Hematopoietic multipotent progenitor cell treated with erythropoietin and hydrocortisone succinate and interleukin-3 and kit ligand, for 17 days (in vitro differentiated cells): Measurements from ENCODE around the gene MASP1.
"Not testable (repeated sequence)": the region's sequence is repeated elsewhere in the genome, so short reads cannot be mapped to it uniquely, and the experiment has no call there.

ENCODE experiments used
- DNase-seq: peaks from one replicate; pipeline ENCODE4 v3.0.0-alpha.2; 2015; ENCODE audit warnings: low spot score

MASP1 gene

DNA sequence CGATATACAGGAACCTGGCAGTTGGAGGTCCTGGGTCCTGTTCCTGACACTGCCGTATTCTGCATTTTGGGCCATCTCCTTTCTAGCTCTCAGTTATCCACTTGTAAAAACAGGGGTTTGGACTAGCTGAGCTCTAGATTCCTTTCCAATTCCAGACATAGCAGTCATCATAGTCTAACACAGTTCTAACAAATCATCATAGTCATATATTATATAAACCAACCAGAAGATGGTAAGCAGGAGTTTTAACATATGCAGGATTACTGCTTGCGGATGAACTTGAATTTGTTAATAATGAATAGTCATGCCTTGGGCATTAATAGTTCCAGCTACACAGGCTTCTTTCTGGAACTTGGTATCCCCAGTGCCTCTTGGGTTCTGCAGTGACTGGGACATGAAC is 26.6 kb downstream of the MASP1 start:
- no peak for DNase-seq

GRCh38 chr3:187264021-187264420 is 27.5 kb downstream of the MASP1 start:
- DNase-seq = no peak

- DNase-seq = no peak
These were observed 28.3 kb downstream of the MASP1 start for GRCh38 chr3:187263270-187263669.

DNA sequence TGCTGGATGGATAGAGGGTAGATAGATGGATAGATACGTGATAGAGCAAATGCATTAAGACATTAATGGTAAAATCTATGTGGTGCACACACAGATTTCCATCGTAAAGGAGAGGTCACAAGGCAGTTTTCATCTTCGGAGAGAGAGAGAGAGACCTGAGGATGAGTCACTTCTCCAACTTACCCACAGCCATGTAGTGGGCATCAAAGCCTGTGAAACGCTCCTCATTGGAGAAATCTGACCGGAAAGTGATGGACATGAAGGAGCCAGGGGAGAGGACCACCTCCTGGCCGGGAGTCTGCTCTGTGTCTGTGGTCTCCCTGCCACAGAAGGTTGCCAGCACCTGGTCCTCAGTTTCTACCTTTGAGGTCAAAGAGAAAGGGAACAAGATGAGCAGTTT is 29.2 kb downstream of the MASP1 start:
- DNase-seq = no peak

DNA sequence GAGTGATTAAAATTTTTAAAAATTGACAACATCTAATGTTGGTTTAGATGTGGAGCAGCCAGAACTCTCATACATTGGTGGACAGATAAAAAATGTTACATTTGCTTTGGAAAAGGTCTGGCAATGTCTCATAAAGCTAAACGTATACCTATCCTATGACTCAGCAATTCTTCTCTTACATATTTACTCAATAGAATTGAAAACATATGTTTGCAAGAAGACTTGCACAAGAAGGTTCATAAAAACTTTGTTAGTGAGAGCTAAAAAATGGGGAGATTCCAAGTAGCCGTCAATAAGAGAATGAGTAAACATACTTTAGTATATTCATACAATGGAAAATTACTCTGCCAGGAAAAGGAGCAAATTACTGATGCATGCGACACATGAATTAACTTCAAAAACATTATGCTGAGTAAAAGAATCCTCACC is 30.0 kb downstream of the MASP1 start:
- no peak for DNase-seq

DNA sequence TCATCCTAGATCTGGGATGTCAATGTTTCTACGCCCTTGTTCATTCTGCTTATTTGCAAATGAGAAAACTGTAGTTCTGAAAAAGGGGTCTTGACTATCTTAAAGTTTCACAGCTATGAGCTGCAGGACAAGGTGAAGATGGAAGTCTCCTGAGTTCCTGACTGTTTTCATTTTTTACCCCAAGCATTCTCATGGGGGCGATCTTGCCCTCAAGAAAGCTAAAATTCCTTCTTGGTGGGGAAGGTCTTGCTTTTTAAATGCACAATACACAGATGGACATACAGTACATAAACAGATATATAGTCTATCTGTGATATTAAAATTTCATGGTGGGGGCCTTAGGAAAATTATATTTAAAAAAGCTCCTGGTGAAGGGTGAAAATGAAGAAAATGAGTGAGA is 32.4 kb downstream of the MASP1 start:
- DNase-seq = no peak

DNA sequence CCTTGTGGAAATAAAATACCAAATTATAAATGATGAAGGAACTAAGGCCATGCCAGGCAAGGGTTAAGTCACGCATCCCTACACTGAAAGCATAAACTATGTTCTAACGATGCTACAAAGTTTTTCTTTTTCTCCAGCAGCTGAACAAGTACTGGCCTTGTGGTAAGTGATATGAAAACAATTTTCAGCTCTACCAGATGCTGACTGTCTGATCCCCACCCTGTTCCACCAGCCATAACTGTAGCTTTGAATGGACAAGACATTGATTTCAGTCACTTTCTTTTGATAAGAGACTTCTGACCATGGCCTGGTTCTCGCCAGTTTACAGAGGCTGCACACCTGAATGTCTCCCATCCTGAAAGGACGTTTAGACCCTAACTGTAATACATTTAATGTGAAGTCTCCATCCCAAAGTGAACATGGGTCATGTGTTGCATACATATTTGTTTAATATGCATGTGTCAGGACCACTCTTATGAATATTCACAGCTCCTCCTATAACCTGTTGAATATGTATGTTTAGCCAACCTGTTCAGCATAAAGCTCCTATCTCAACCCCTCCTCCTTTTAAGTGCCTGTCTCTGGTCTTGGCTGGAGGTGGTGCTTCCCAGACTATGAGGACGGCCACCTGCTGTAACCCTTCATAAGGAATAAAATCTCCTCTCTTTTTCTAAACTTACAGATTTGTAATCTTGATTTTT is 33.4 kb downstream of the MASP1 start:
- DNase-seq = no peak

DNA sequence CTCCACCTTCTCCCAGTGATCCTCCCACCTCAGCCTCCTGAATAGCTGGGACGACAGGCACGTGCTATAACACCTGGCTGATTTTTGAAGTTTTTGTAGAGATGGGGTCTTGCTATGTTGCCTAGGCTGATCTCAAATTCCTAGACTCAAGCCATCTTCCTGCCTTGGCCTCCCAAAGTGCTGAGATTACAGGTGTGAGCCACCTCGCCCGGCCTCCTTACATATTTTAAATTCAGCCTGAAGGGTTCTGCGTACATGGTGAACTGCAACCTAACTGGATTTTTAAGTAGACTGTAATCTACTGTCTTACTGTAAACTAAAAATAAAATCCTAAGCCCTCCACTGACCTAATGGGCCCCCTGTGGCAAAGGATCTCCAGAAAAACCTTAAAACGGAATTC is 34.1 kb downstream of the MASP1 start:
- DNase-seq = no peak

DNA sequence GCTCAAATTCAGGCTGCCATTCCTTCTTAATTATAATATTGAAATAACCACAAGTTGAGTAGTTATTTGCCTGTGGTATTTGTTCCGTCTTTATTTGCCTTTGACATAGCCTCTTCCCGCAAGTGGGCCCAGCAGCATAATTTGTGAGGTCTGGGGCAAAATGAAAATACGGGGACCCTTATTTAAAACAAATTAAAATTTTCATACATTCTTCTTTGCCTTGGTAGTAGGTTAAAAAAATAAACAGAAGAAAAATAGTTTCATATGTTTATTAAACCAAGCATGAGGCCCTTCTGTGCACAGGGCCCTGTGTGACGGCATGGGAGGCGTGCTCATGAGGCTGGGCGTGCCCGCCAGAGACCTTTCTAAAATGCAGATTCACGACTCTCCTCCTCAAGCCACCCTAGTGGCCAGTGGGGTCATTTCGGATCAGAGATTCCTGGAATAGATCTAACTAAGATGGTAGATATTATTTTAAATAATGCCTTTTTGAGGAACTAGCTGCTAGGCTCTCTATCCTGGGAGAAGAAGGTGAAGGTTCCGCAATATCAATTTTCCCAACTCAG is 35.4 kb downstream of the MASP1 start:
- no peak for DNase-seq

DNA sequence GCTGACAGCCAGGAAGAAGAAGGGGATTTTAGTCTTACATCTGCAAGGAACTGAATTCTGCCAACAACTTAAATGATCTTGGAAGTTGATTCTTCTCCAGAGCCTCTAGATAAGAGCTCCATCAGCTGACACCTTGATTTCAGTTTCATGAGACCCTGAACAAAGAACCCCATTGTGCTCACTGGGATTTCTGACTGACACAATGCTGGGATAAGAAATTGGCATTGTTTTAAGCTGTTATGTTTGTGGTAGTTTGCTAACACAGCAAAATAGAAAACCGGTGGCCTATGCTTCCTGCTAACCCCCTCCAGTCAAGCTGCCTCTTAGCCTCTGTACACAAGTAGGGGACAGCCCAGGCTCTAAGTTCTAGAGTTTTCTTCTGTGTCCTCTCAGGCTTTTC is 36.2 kb downstream of the MASP1 start:
- DNase-seq = no peak

DNA sequence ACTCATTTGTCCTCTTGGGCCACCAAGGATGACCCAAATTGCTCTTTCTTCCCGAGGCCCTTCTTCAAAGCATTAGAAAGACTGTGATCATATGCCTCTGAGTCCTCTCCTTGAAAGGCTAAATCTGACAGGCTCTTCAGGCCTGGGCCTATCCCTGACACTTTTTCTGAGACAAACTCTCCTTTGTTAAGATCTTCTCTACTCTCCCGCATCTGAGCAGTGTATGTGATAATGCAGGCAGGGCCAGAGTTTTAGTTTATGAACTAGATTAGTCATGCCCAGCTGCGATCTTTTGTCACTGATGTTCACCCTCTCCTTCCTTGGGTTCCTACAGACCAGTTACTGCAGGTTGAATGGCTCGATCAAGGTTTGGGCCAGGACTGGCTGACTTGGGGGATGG is 39.2 kb downstream of the MASP1 start:
- DNase-seq = no peak

GRCh38 chr3:187251599-187251998 is 39.9 kb downstream of the MASP1 start:
- DNase-seq = no peak

DNA sequence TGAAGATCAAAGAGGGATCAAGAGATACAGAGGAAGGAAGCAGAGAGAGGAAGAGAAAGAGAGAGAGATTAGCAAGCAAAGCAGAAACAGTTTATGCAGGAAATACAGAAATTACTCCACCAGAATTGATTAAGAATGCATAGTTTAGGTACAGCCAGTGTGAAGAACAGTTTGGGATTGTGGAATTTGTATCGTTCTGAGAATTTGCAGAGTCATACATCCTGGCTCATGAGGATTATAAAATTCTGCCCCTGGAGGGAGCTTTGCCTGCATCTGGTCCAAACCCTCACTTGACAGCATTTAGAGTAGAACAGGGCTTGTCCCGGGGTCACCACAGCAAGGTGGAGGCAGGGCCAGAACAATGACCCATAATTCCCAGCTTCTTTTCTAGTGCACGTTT is 44.1 kb downstream of the MASP1 start:
- no peak for DNase-seq

GRCh38 chr3:187243933-187244524 is 47.5 kb downstream of the MASP1 start:
- no peak for DNase-seq

DNA sequence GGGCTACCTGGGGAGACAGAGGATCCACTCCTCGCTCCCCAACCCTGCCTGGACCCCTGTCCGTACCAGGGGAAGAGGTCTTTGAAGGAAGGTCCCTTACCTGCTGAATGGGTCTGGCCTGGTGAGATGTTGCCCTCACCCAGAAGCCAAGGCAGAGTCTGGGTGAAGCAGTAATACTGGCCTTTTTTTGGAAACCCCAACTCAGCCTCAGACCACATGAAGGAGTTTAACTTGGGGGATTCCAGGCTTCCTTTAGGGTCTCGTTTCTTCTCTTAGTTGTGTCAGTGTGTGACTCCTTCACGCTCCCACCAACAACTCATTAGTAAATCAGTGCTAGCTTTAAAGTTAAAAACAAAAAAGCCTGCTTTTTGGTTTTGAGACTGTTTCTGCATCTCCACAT is 48.6 kb downstream of the MASP1 start:
- DNase-seq = no peak

- no peak for DNase-seq
These were observed 49.1 kb downstream of the MASP1 start for GRCh38 chr3:187242435-187242834.

GRCh38 chr3:187238835-187239234 is 52.7 kb downstream of the MASP1 start:
- not testable (repeated sequence) for DNase-seq

- no peak for DNase-seq
These were observed 53.3 kb downstream of the MASP1 start for GRCh38 chr3:187238239-187238638.

DNA sequence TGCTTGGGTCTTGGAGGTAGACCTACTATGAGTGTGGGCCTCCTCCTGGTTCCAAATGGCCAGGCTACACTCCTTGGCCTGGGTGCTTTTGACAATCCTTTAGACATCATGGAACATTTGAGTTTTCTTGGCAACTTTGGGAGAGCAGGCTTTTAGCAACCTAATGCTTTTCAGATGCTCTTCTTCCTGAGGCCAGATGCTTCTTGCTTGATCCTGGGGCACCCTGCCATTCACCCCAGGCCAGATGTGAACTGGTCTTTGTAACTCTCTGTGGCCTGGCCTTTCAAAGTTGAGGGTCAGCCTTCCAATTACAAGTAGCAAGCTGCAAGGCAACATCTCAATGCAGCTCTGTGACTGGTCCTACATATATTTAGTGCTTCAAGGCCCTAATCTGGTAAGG is 53.8 kb downstream of the MASP1 start:
- DNase-seq = no peak

GRCh38 chr3:187236962-187237361 is 54.6 kb downstream of the MASP1 start:
- DNase-seq = no peak

GRCh38 chr3:187230011-187230410 is 61.5 kb downstream of the MASP1 start:
- DNase-seq = no peak

DNA sequence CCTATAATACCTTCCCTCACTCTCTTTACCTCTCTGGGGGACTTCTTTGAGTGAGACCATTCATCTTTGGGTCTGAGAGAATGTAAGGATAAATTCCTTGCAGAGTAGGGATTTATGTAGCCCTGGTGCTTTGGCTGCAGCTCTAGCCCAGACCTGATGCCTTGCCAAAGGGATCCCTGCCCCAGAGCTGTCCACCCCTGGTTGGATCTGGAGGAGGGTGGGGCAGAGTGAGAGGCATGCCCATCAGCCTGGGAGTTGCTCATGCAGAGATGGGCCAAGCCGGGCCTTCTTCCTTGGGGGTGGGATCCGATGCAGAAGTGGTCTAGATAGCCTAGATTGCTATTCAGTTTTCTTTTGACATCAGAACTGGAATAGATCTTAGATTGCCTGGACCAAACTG is 62.8 kb downstream of the MASP1 start:
- no peak for DNase-seq

- DNase-seq = no peak
These were observed 63.8 kb downstream of the MASP1 start for GRCh38 chr3:187227658-187228258.
